Measurements from ENCODE around the gene CHID1. TPM values are rescaled to one million over a fixed set of nuclear protein-coding genes. Genes with fewer than 3 reads are reported as not detected.

CHID1 gene
- total RNA-seq, 4 donors from 2014 or later, result 36.0 to 55.3 (median 46.4) TPM

DNA sequence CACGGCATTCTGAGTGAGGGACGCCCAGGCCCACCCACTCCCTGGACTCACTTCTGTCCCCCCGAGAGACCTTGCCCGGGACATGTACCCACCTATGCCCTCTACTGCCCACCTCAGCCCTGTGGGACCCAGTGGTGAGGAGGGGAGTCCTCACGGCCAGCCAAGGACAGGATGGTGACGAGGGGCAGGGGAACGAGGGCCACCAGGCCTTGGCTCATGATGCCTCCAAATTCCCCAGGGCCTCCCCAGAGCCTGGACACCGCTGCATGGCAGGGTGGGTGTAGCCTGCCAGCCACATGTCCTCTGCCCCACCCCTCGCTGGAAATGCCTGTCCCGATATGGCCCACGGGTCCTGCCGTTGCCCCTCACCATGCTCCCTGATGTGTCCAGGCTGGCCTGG lies 41.8 kb downstream of the CHID1 start:
- peaks cover 0 to 65% of the 10 kb centered on the region in 2 donors for H3K36me3 ChIP-seq
- TF ChIP-seq, protein P1, sequence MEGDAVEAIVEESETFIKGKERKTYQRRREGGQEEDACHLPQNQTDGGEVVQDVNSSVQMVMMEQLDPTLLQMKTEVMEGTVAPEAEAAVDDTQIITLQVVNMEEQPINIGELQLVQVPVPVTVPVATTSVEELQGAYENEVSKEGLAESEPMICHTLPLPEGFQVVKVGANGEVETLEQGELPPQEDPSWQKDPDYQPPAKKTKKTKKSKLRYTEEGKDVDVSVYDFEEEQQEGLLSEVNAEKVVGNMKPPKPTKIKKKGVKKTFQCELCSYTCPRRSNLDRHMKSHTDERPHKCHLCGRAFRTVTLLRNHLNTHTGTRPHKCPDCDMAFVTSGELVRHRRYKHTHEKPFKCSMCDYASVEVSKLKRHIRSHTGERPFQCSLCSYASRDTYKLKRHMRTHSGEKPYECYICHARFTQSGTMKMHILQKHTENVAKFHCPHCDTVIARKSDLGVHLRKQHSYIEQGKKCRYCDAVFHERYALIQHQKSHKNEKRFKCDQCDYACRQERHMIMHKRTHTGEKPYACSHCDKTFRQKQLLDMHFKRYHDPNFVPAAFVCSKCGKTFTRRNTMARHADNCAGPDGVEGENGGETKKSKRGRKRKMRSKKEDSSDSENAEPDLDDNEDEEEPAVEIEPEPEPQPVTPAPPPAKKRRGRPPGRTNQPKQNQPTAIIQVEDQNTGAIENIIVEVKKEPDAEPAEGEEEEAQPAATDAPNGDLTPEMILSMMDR (IDR thresholded peaks at IDR 0.05), result no peak
- TF ChIP-seq POLR2AphosphoS5 (IDR thresholded peaks at IDR 0.05), result no peak
- TF ChIP-seq EP300 (IDR thresholded peaks at IDR 0.05), result no peak
- TF ChIP-seq POLR2A (IDR thresholded peaks at IDR 0.05), result no peak
- H3K9me3 ChIP-seq, result no peaks in the 10 kb centered on the region
- H3K4me1 ChIP-seq, result no peaks in the 10 kb centered on the region
- no peak overlapping the region for H3K4me3 ChIP-seq
- H3K27ac ChIP-seq, result no peak overlapping the region
- no peaks in the 10 kb centered on the region for H3K27me3 ChIP-seq
- ATAC-seq, result no peak
- no CpG with 5 or more reads among the region's 12 CpGs for WGBS, 2 donors (ENCODE audit: low coverage in 1 of 2)

DNA sequence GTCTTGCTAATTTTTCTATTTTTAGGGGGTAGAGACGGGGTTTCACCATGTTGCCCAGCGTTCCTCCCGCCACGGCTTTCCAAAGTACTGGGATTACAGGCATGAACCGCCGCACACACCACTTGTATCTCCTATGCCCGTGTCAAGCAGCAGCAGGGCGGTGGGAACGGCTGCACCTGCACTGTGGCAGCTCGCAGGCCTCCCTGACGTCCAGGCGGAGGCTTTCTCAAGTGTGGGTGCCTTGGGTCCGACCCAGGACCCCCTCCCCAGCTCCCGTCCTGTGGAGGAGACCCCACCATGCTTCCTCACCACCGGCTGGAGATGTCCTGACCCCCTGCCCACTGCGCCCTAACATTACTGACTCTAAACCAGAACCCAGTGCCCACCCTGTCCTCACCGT lies 42.2 kb downstream of the CHID1 start:
- no peak overlapping the region for H3K4me3 ChIP-seq
- H3K27ac ChIP-seq, result no peak overlapping the region
- H3K36me3 ChIP-seq, result peaks cover 0 to 69% of the 10 kb centered on the region in 2 donors
- 100% methylated on average over 1 of the region's 17 CpGs; no CpG with 5 or more reads in 1 of the 2 donors for WGBS, 2 donors (ENCODE audit: low coverage in 1 of 2)
- no peaks in the 10 kb centered on the region for H3K4me1 ChIP-seq
- no peaks in the 10 kb centered on the region for H3K9me3 ChIP-seq
- ATAC-seq, result no peak
- TF ChIP-seq EP300 (IDR thresholded peaks at IDR 0.05) (no peak), POLR2A (IDR thresholded peaks at IDR 0.05) (no peak), POLR2AphosphoS5 (IDR thresholded peaks at IDR 0.05) (no peak)
- TF ChIP-seq, protein P1 (IDR thresholded peaks at IDR 0.05), result no peak
- H3K27me3 ChIP-seq, result no peaks in the 10 kb centered on the region

DNA sequence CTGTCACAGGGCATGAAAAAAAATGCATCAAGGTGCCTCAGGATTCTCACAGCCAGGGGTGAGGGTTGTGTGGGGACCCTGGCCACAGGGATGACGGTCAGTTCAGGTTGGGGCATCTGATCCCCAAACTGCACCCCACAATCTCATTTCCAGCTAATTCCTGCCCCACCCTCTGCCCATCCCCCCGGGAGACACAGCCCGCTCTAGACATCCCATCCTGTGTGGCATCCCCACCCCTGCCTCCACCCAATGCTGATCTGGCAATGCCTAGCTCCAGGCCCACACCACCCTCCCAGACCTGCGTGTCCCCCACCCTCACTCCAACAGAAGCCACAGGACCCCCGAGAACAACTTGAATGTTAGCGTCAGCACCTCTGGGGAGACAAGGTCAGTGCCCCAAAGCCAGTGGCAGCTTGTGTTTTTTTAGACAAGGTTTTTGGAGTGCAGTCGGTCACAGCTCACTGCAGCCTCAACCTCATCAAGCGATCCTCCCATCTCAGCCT lies 42.7 kb downstream of the CHID1 start:
- WGBS, 2 donors (ENCODE audit: low coverage in 1 of 2), result 83 to 84% methylated on average over 1 to 4 of the region's 8 CpGs
- Histone ChIP-seq H3K4me1 (no peaks in the 10 kb centered on the region), H3K36me3 (peaks cover 0 to 74% of the 10 kb centered on the region in 2 donors), H3K27ac (no peak overlapping the region), H3K9me3 (no peaks in the 10 kb centered on the region), H3K4me3 (no peak overlapping the region), H3K27me3 (no peaks in the 10 kb centered on the region)
- TF ChIP-seq, protein P1 (IDR thresholded peaks at IDR 0.05), result no peak
- no peak for TF ChIP-seq POLR2AphosphoS5 (IDR thresholded peaks at IDR 0.05)
- TF ChIP-seq EP300 (IDR thresholded peaks at IDR 0.05), result no peak
- TF ChIP-seq POLR2A (IDR thresholded peaks at IDR 0.05), result no peak
- no peak for ATAC-seq

DNA sequence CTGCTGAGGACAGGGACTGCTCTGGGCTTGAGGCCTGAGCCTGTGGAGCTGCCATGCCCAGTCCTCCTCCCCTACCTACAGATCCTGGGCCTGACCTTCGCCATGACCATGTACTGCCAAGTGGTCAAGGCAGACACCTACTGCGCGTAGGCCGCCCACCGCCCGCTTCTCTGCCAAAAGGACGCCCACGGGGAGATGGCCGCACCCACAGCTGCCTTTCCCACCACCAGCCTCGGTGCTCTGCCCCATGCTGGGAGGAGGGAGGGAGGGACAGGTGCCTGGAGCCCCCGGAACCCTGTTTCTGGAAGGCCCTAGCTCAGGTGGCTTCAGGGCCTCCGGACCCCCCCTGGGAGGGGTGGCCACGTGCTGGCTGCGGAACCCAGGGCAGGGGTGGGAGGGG lies 44.1 kb downstream of the CHID1 start:
- Histone ChIP-seq H3K4me3 (no peak overlapping the region), H3K27me3 (no peaks in the 10 kb centered on the region), H3K9me3 (no peaks in the 10 kb centered on the region), H3K36me3 (peaks cover 0 to 84% of the 10 kb centered on the region in 2 donors), H3K4me1 (peaks cover 0 to 12% (median 6%) of the 10 kb centered on the region in 3 donors), H3K27ac (no peak overlapping the region)
- no CpG with 5 or more reads among the region's 14 CpGs for WGBS, 2 donors (ENCODE audit: low coverage in 1 of 2)
- TF ChIP-seq, protein P1 (IDR thresholded peaks at IDR 0.05), result no peak
- TF ChIP-seq POLR2AphosphoS5 (IDR thresholded peaks at IDR 0.05) (no peak), POLR2A (IDR thresholded peaks at IDR 0.05) (no peak), EP300 (IDR thresholded peaks at IDR 0.05) (no peak)
- no peak for ATAC-seq
